ENCODE results near the gene ATL3. TPM values are rescaled to one million over a fixed set of nuclear protein-coding genes. Genes with fewer than 3 reads are reported as not detected.
A peak's percentile ranks its signal among the peaks of the same experiment; 100 is the strongest.
"Not testable (repeated sequence)": the region's sequence is repeated elsewhere in the genome, so short reads cannot be mapped to it uniquely, and the experiment has no call there.

ATL3 gene
- total RNA-seq, 4 donors from 2014 or later: 81.4 to 102 (median 92.9) TPM

DNA sequence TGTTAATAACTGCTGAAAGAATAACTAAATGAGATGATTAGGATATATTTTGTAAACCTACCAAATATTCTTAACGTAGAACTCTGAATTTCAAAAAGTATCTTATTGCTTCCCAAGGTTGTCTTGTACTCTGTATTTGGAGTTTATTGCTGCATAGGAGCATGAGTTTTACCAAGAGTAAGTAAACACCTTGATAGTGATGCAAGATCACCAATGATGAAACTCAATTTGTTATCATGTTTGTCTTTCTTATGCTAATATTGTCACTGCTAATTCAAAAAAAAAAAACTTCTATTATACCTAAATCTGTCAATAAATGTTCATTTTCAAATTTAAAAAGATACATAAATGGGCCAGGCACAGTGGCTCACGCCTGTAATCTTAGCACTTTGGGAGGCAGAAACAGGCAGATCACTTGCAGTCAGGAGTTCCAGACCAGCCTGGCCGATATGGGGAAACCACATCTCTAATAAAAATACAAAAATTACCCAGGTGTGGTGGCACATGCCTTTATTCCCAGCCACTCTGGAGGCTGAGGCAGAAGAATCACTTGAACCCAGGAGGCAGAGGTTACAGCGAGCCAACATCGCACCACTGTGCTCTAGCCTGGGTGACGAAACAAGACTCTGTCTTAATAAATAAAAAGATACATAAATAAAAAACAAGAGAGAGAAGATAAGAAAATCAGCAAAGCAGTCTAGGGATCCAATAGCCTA is 84.6 kb downstream of the ATL3 start:
- no peak overlapping the region for H3K4me3 ChIP-seq
- WGBS, 2 donors: 94 to 96% methylated on average over 6 of the region's 6 CpGs
- H3K27ac ChIP-seq: peak overlapping the region in 2 of 4 donors; percentile 90
- no peaks in the 10 kb centered on the region for H3K27me3 ChIP-seq
- peaks cover 0 to 3% (median 0%) of the 10 kb centered on the region in 4 donors for H3K9me3 ChIP-seq
- H3K4me1 ChIP-seq: peaks cover 0 to 43% (median 16%) of the 10 kb centered on the region in 4 donors
- TF ChIP-seq EP300 (IDR thresholded peaks at IDR 0.05): no peak
- TF ChIP-seq, protein P1, sequence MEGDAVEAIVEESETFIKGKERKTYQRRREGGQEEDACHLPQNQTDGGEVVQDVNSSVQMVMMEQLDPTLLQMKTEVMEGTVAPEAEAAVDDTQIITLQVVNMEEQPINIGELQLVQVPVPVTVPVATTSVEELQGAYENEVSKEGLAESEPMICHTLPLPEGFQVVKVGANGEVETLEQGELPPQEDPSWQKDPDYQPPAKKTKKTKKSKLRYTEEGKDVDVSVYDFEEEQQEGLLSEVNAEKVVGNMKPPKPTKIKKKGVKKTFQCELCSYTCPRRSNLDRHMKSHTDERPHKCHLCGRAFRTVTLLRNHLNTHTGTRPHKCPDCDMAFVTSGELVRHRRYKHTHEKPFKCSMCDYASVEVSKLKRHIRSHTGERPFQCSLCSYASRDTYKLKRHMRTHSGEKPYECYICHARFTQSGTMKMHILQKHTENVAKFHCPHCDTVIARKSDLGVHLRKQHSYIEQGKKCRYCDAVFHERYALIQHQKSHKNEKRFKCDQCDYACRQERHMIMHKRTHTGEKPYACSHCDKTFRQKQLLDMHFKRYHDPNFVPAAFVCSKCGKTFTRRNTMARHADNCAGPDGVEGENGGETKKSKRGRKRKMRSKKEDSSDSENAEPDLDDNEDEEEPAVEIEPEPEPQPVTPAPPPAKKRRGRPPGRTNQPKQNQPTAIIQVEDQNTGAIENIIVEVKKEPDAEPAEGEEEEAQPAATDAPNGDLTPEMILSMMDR (IDR thresholded peaks at IDR 0.05): no peak
- DNase-seq (ENCODE audit: low spot score in 2 of 2): no peak
- H3K36me3 ChIP-seq: peaks cover 5 to 87% (median 10%) of the 10 kb centered on the region in 3 donors

- no peak overlapping the region for H3K4me3 ChIP-seq
- TF ChIP-seq EP300 (IDR thresholded peaks at IDR 0.05) (peak; percentile 36 to 86), POLR2A (IDR thresholded peaks at IDR 0.05) (no peak)
- no peaks in the 10 kb centered on the region for H3K27me3 ChIP-seq
- H3K4me1 ChIP-seq: peaks cover 0 to 28% (median 15%) of the 10 kb centered on the region in 4 donors
- H3K27ac ChIP-seq: peak overlapping the region; percentile 64 to 93 (median 80)
- H3K36me3 ChIP-seq: peaks cover 5 to 75% (median 10%) of the 10 kb centered on the region in 3 donors
- no peak for DNase-seq (ENCODE audit: low spot score in 2 of 2)
- peaks cover 0 to 21% (median 2%) of the 10 kb centered on the region in 4 donors for H3K9me3 ChIP-seq
Measured at GRCh38 chr11:63583357-63583677, 87.9 kb downstream of the ATL3 start.

DNA sequence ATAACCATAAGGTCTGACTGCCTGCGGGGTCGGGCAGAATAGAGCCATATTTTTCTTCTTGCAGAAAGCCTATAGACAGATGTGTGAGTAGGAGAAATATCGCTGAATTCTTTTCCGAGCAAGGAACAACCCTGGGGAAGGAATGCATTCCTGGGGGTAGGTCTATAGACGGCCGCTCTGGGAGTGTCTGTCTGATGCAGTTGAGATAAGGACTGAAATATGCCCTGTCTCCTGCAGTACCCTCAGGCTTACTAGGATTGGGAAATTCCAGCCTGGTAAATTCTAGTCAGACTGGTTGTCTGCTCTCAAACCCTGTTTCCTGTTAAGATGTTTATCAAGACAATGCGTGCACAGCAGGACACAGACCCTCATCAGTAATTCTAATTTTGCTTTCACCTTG is 90.0 kb downstream of the ATL3 start:
- DNase-seq (ENCODE audit: low spot score in 2 of 2); H3K27me3 ChIP-seq; H3K4me3 ChIP-seq: not testable (repeated sequence)
- 87 to 93% methylated on average over 7 of the region's 7 CpGs for WGBS, 2 donors
- Histone ChIP-seq H3K9me3 (peaks cover 0 to 21% (median 2%) of the 10 kb centered on the region in 4 donors), H3K27ac (peak overlapping the region in 2 of 4 donors; percentile 90 to 93), H3K36me3 (peaks cover 0 to 55% (median 10%) of the 10 kb centered on the region in 3 donors), H3K4me1 (peaks cover 0 to 30% (median 16%) of the 10 kb centered on the region in 4 donors)

GRCh38 chr11:63578882-63579281 is 92.3 kb downstream of the ATL3 start:
- not testable (repeated sequence) for H3K4me3 ChIP-seq; H3K27me3 ChIP-seq; H3K27ac ChIP-seq; DNase-seq (ENCODE audit: low spot score in 2 of 2)
- H3K36me3 ChIP-seq: peaks cover 0 to 42% (median 6%) of the 10 kb centered on the region in 3 donors
- peaks cover 0 to 21% (median 2%) of the 10 kb centered on the region in 4 donors for H3K9me3 ChIP-seq
- peaks cover 5 to 50% (median 30%) of the 10 kb centered on the region in 4 donors for H3K4me1 ChIP-seq
- 94% methylated on average over 3 of the region's 3 CpGs for WGBS, 2 donors

- H3K4me3 ChIP-seq: peak overlapping the region; percentile 5 to 31 (median 24)
- peak in 1 of 2 donors; percentile 89 for TF ChIP-seq EP300 (IDR thresholded peaks at IDR 0.05)
- TF ChIP-seq, protein P1 (IDR thresholded peaks at IDR 0.05): no peak
- H3K4me1 ChIP-seq: peaks cover 5 to 34% (median 23%) of the 10 kb centered on the region in 4 donors
- peaks cover 0 to 3% (median 2%) of the 10 kb centered on the region in 4 donors for H3K9me3 ChIP-seq
- peak; percentile 31 to 57 for DNase-seq (ENCODE audit: low spot score in 2 of 2)
- H3K27ac ChIP-seq: peak overlapping the region; percentile 73 to 95 (median 84)
- 24% methylated on average over 10 of the region's 10 CpGs for WGBS, 2 donors
- peaks cover 0 to 16% (median 0%) of the 10 kb centered on the region in 3 donors for H3K36me3 ChIP-seq
- no peaks in the 10 kb centered on the region for H3K27me3 ChIP-seq
Measured at GRCh38 chr11:63574856-63575602, 96.1 kb downstream of the ATL3 start.

Small RNA genes within 50 kb of the gene (small RNA-seq; reads per million reads assigned to genes)
- gene AP000753.3: not detected

Other genes with a start within 250 kb of the ATL3 start
- gene PLAAT5, start 180.2 kb downstream of the ATL3 start, total RNA-seq: 10 to 100 TPM in 2 of 4 donors, 1 to 10 TPM in 2; 6.7 to 15.3 (median 10.1) TPM
- 10 to 100 TPM in 2 of 4 donors, 1 to 10 TPM in 2; 7.3 to 32.7 (median 14.9) TPM for gene LGALS12, start 165.3 kb downstream of the ATL3 start, total RNA-seq
- 10 to 100 TPM in 3 of 4 donors, 1 to 10 TPM in 1; 6.3 to 43.7 (median 23.0) TPM for gene PLAAT4, start 134.6 kb downstream of the ATL3 start, total RNA-seq
- gene PLAAT2, start 108.0 kb downstream of the ATL3 start, total RNA-seq: under 1 TPM in 1 of 4 donors, not detected in 3; 0.90 TPM
- gene PLAAT3, start 56.9 kb downstream of the ATL3 start, total RNA-seq: 100 to 1,000 TPM; 140 to 185 (median 157) TPM
- gene RTN3, start 10.1 kb upstream of the ATL3 start, total RNA-seq: 100 to 1,000 TPM in 3 of 4 donors, 10 to 100 TPM in 1; 88.8 to 148 (median 116) TPM
- 10 to 100 TPM; 19.4 to 25.1 (median 23.8) TPM for gene ZFTA, start 97.4 kb upstream of the ATL3 start, total RNA-seq
- 10 to 100 TPM in 2 of 4 donors, 1 to 10 TPM in 2; 5.5 to 14.7 (median 10.0) TPM for gene SPINDOC, start 142.1 kb upstream of the ATL3 start, total RNA-seq
- 10 to 100 TPM; 22.1 to 32.1 (median 23.6) TPM for gene MARK2, start 167.7 kb upstream of the ATL3 start, total RNA-seq
- 1 to 10 TPM in 1 of 4 donors, under 1 TPM in 1, not detected in 2; 0.22 to 1.6 TPM for gene RCOR2, start 245.8 kb upstream of the ATL3 start, total RNA-seq

Data from tibial nerve (tissue), 4 donors.